Measurements from ENCODE around the gene CRACDL.

The CRACDL gene

GRCh38 chr2:98935777-98936352 is at the start of gene CRACDL:
Gene CRACDL (minus strand): TSS chr2:98936225. CDS start chr2:98846800, 89,425 bp downstream.
- H3K4me1 Mint-ChIP-seq: peaks cover 19% of the 10 kb centered on the region
- H3K27ac Mint-ChIP-seq: no peak within 1 kb of the TSS
- H3K9me3 Mint-ChIP-seq: no peaks in the 10 kb centered on the region
- no peaks in the 10 kb centered on the region for H3K36me3 Mint-ChIP-seq
- H3K27me3 Mint-ChIP-seq: peaks cover 35% of the 10 kb centered on the region
- peak within 1 kb of the TSS; percentile 83 for H3K4me3 Mint-ChIP-seq

DNA sequence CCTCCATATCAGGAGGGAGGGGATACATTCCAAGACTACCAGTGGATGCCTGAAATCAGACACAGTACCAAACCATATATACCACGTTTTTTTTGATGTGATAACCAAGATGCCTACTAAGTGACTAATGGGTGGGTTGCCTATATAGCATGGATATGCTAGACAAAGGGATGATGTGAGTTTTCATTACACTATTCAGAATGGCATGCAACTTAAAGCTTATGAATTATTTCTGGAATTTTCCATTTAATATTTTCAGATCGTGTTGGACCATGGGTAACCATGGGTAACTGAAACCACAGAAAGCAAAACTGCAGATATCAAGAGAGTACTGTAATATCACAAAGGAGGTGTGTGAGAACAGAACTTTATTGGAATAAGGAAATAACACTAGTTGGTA is 39.6 kb upstream of the CRACDL start:
- Mint-ChIP-seq H3K36me3 (peaks cover 23% of the 10 kb centered on the region), H3K4me1 (no peaks in the 10 kb centered on the region), H3K4me3 (no peak overlapping the region), H3K27ac (no peak overlapping the region), H3K27me3 (peaks cover 10% of the 10 kb centered on the region), H3K9me3 (peaks cover 31% of the 10 kb centered on the region)

GRCh38 chr2:98972582-98973167 is 36.6 kb upstream of the CRACDL start:
- Mint-ChIP-seq H3K4me1 (no peaks in the 10 kb centered on the region), H3K27ac (no peak overlapping the region), H3K4me3 (no peak overlapping the region), H3K27me3 (peaks cover 16% of the 10 kb centered on the region), H3K9me3 (peaks cover 41% of the 10 kb centered on the region), H3K36me3 (peaks cover 29% of the 10 kb centered on the region)

GRCh38 chr2:98959810-98960507 is 23.9 kb upstream of the CRACDL start:
- Mint-ChIP-seq H3K27me3 (peaks cover 4% of the 10 kb centered on the region), H3K9me3 (peaks cover 13% of the 10 kb centered on the region), H3K27ac (no peak overlapping the region), H3K4me3 (no peak overlapping the region), H3K4me1 (no peaks in the 10 kb centered on the region), H3K36me3 (peaks cover 3% of the 10 kb centered on the region)

GRCh38 chr2:98952966-98953365 is 16.9 kb upstream of the CRACDL start:
- Mint-ChIP-seq H3K4me1 (no peaks in the 10 kb centered on the region), H3K9me3 (no peaks in the 10 kb centered on the region), H3K4me3 (no peak overlapping the region), H3K36me3 (no peaks in the 10 kb centered on the region), H3K27ac (no peak overlapping the region), H3K27me3 (peaks cover 13% of the 10 kb centered on the region)

- Mint-ChIP-seq H3K27me3 (peaks cover 9% of the 10 kb centered on the region), H3K4me1 (no peaks in the 10 kb centered on the region), H3K27ac (no peak overlapping the region), H3K9me3 (no peaks in the 10 kb centered on the region), H3K36me3 (no peaks in the 10 kb centered on the region), H3K4me3 (no peak overlapping the region)
Measured at GRCh38 chr2:98948956-98949739, 13.1 kb upstream of the CRACDL start.

- peaks cover 6% of the 10 kb centered on the region for H3K27me3 Mint-ChIP-seq
Measured at GRCh38 chr2:98947554-98947953, 11.5 kb upstream of the CRACDL start.

GRCh38 chr2:98946855-98947254 is 10.8 kb upstream of the CRACDL start:
- Mint-ChIP-seq H3K4me3 (no peak overlapping the region), H3K27ac (no peak overlapping the region), H3K36me3 (no peaks in the 10 kb centered on the region), H3K4me1 (no peaks in the 10 kb centered on the region), H3K9me3 (no peaks in the 10 kb centered on the region), H3K27me3 (peaks cover 6% of the 10 kb centered on the region)

More at GRCh38 chr2:98947554-98947953, 11.5 kb upstream of the CRACDL start:
- no peak overlapping the region for H3K4me3 Mint-ChIP-seq
- H3K27ac Mint-ChIP-seq: no peak overlapping the region
- no peaks in the 10 kb centered on the region for H3K9me3 Mint-ChIP-seq
- H3K4me1 Mint-ChIP-seq: no peaks in the 10 kb centered on the region
- no peaks in the 10 kb centered on the region for H3K36me3 Mint-ChIP-seq

DNA sequence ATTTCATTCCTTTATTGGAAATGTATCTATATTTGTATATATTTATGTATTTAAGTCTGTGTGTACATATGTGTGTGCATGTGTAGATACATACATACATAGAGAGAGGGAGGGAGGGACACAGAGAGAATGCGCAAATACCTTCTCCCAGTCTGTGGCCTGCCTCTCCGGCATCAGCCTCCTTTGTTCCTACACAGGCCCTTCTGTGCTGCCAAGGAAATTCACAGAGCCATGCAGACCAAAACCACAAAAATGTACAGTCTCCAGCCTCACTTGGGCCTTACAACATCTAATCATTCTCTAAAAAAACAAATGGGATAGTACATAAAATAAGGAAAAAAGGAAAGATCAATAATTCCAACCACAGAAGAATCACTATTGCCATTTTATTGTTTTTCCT is 8.8 kb upstream of the CRACDL start:
- H3K4me3 Mint-ChIP-seq: no peak overlapping the region
- no peaks in the 10 kb centered on the region for H3K4me1 Mint-ChIP-seq
- H3K9me3 Mint-ChIP-seq: no peaks in the 10 kb centered on the region
- no peak overlapping the region for H3K27ac Mint-ChIP-seq
- H3K27me3 Mint-ChIP-seq: peaks cover 3% of the 10 kb centered on the region
- H3K36me3 Mint-ChIP-seq: no peaks in the 10 kb centered on the region

DNA sequence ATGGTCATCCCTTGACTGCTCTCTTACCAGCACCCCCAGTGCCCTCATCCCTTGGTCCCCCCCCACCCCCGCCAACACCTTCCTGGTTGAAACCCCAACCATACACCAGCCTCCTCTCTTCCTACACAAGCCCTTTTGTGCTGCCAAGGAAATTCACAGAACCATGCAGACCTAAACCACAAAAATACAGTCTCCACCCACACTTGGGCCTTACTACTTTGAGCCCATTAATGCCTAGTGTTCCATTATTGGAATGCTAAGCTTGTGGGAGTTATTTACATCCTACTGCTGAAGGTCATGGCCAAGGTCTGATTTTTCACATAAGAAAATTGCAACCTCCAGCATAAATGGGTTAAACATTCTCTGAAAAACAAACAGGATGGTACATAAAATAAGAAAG is 4.1 kb upstream of the CRACDL start:
- H3K27me3 Mint-ChIP-seq: peaks cover 20% of the 10 kb centered on the region
- H3K4me1 Mint-ChIP-seq: peaks cover 17% of the 10 kb centered on the region
- no peaks in the 10 kb centered on the region for H3K36me3 Mint-ChIP-seq
- no peak overlapping the region for H3K27ac Mint-ChIP-seq
- no peaks in the 10 kb centered on the region for H3K9me3 Mint-ChIP-seq
- no peak overlapping the region for H3K4me3 Mint-ChIP-seq

DNA sequence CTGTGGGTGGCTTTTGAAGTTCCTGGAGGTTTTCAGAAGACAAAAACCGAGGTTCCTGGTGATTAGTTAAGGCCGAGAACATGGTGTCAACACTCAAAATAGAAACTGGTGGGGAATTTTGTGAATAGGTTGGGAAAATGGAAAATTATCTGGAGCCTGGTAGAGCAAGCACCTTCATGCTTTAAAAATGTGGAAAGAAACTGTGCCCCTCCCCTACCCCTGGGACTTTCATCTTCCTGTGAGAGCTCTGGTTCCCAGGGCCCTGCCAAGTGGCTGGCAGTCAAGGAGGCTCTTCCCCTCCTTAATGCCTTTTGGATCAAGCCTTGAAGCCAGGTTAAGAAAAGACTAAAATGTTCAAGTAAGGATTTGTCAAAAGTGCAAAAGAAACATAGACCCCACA is 1.9 kb upstream of the CRACDL start:
- Mint-ChIP-seq H3K9me3 (no peaks in the 10 kb centered on the region), H3K27ac (no peak overlapping the region), H3K36me3 (no peaks in the 10 kb centered on the region), H3K4me1 (peaks cover 19% of the 10 kb centered on the region), H3K27me3 (peaks cover 33% of the 10 kb centered on the region), H3K4me3 (peak overlapping the region; percentile 73)

DNA sequence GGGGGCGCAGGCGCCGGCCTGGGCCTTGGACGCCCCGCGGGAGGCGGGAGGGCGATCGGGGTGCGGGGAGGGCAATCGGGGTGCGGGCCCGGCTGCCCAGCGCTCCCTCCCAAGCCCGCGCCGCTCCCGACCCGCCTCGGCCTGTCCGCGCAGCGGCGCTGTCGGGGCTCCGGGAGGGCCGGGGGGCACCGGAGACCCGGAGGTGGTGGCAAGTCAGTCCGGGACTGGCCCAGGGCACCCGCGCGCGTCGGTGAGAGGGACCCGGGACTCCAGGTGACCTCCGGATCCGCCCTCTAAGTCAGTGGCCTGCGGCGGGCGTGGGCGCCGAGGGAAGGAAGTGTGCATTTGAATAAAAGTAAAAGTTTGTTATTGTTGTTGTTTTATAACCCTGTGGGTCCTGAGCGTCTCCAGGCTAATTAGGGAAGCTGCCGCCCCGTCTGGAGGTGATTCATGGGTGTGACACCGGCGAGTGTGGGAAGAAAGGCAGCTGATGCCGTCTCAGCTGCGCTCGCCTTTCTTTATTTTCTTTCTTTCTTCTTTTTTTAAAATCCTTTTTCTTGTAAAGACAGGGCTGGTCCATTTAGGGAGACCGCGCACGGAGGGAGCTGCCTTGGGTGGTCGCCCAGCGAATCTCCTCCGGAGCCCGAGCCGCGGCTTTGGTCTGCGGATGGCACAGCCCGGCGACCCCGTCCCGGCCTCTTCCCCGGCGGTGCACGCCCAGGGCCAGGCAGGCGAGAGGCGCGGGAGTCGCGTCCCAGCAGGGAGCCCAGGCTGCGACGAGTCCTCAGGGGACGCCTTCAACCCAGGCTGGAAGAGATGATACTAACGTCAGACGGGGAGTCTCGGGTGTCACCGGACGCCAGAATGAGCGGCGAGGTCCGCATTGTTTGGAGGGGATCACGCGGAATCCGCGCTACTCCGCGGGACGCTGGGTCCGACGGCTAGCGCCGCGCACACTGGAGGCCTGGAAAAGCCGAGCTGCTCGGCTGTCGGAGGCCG is 627 bp upstream of the CRACDL start:
- H3K4me3 Mint-ChIP-seq: peak overlapping the region; percentile 83
- H3K9me3 Mint-ChIP-seq: no peaks in the 10 kb centered on the region
- no peak overlapping the region for H3K27ac Mint-ChIP-seq
- peaks cover 19% of the 10 kb centered on the region for H3K4me1 Mint-ChIP-seq
- peaks cover 35% of the 10 kb centered on the region for H3K27me3 Mint-ChIP-seq
- no peaks in the 10 kb centered on the region for H3K36me3 Mint-ChIP-seq

DNA sequence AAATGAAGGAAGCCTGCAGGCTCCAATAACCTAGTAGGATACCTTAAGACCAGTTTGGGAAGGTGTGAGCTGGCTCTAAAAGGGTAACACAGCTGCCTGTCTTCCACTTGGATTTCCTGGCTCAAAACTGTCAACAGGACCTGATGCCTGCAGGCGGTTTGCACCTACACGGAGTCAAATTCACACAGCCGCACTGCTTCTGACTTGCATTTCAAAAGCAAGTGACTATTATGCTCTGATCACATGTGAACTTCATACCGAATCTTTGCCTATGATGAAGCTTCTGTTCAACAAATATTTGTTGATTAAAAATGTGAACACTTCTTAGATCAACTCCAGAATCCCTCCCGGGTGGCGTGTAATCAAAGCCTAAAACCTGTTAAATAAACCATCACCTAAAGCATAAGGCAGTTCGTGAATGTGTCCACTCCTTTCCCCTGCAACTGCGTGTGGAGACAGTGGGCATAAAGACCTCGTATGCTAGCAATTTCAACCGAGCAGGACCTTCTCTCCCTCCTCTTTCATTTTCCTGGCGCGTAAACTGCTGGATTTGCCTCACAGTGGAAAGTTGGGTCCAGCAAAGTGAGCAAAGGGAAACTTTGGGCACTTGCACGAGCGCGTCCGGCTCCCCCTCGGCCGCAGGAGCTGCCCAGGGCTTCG is 784 bp downstream of the CRACDL start:
- H3K9me3 Mint-ChIP-seq: no peaks in the 10 kb centered on the region
- H3K27me3 Mint-ChIP-seq: peaks cover 35% of the 10 kb centered on the region
- H3K4me1 Mint-ChIP-seq: peaks cover 19% of the 10 kb centered on the region
- H3K36me3 Mint-ChIP-seq: no peaks in the 10 kb centered on the region
- peak overlapping the region; percentile 46 for H3K27ac Mint-ChIP-seq
- H3K4me3 Mint-ChIP-seq: peak overlapping the region; percentile 83

DNA sequence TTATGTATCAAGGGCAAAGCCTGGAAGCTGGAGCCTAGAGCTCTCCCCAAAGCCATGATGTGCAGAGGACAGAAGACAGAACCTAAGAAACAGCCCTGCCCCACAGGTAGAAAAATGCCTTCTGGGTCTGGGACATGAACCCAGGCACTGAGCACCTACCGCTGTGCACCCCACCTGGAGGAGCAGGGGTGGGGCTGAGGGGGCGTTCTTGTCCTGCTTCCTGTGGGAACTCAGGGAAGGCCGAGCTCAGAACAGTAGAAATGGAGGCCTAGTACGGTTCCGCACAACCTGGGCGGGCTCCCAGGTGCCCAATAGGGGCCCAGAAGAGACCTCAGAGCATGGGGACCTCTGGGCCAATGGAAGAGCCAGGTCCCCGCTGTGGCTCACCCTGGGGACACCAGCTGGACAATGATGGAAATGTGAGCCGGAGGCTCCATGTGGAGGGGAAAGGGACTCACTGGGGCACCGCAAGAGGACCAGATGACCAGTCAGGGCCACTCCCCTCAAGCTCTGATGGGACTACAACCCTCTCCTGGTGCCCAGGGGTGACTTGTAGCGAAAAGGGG is 3.2 kb downstream of the CRACDL start:
- H3K4me3 Mint-ChIP-seq: no peak overlapping the region
- peaks cover 19% of the 10 kb centered on the region for H3K4me1 Mint-ChIP-seq
- no peaks in the 10 kb centered on the region for H3K36me3 Mint-ChIP-seq
- no peak overlapping the region for H3K27ac Mint-ChIP-seq
- H3K9me3 Mint-ChIP-seq: no peaks in the 10 kb centered on the region
- H3K27me3 Mint-ChIP-seq: peaks cover 29% of the 10 kb centered on the region
